ENCODE results near the gene KLK2. TPM values are rescaled to one million over a fixed set of nuclear protein-coding genes. Genes with fewer than 3 reads are reported as not detected.

The KLK2 gene
- total RNA-seq: not detected

GRCh38 chr19:50873056-50873455, at the start of gene KLK2:
Gene KLK2, plus strand, starts transcription at chr19:50873439. Its CDS starts 35 bp downstream, at chr19:50873474.
- Histone ChIP-seq H3K36me3 (no peaks in the 10 kb centered on the region), H3K27ac (no peak within 1 kb of the TSS), H3K27me3 (peaks cover 96% of the 10 kb centered on the region), H3K4me1 (no peaks in the 10 kb centered on the region), H3K9me3 (no peaks in the 10 kb centered on the region), H3K4me3 (no peak within 1 kb of the TSS)
- TF ChIP-seq POLR2AphosphoS5 (IDR thresholded peaks at IDR 0.05) (no peak), POLR2A (IDR thresholded peaks at IDR 0.05) (no peak), CTCF (IDR thresholded peaks at IDR 0.05) (no peak), EP300 (IDR thresholded peaks at IDR 0.05) (no peak)
- WGBS, 2 donors (ENCODE audit: low coverage in 1 of 2): 70% methylated on average over 1 of the region's 3 CpGs; no CpG with 5 or more reads in 1 of the 2 donors
- no peak for ATAC-seq

GRCh38 chr19:50826492-50827240, 46.6 kb upstream of the KLK2 start:
- H3K27ac ChIP-seq: no peak overlapping the region
- no peak for TF ChIP-seq CTCF (IDR thresholded peaks at IDR 0.05)
- TF ChIP-seq EP300 (IDR thresholded peaks at IDR 0.05): no peak
- no peak for TF ChIP-seq POLR2AphosphoS5 (IDR thresholded peaks at IDR 0.05)
- TF ChIP-seq POLR2A (IDR thresholded peaks at IDR 0.05): no peak
- no peak for ATAC-seq
- WGBS, 2 donors (ENCODE audit: low coverage in 1 of 2): 79 to 84% methylated on average over 9 to 24 of the region's 43 CpGs
- H3K9me3 ChIP-seq: no peaks in the 10 kb centered on the region
- H3K27me3 ChIP-seq: peaks cover 90% of the 10 kb centered on the region
- H3K4me1 ChIP-seq: no peaks in the 10 kb centered on the region
- no peak overlapping the region for H3K4me3 ChIP-seq
- no peaks in the 10 kb centered on the region for H3K36me3 ChIP-seq

GRCh38 chr19:50827476-50827875, 45.8 kb upstream of the KLK2 start:
- ATAC-seq: no peak
- H3K4me3 ChIP-seq: no peak overlapping the region
- WGBS, 2 donors (ENCODE audit: low coverage in 1 of 2): 60 to 75% methylated on average over 2 to 6 of the region's 14 CpGs
- no peaks in the 10 kb centered on the region for H3K4me1 ChIP-seq
- TF ChIP-seq POLR2A (IDR thresholded peaks at IDR 0.05) (no peak), POLR2AphosphoS5 (IDR thresholded peaks at IDR 0.05) (no peak), EP300 (IDR thresholded peaks at IDR 0.05) (no peak), CTCF (IDR thresholded peaks at IDR 0.05) (no peak)
- H3K27me3 ChIP-seq: peaks cover 89% of the 10 kb centered on the region
- no peaks in the 10 kb centered on the region for H3K9me3 ChIP-seq
- H3K36me3 ChIP-seq: no peaks in the 10 kb centered on the region
- no peak overlapping the region for H3K27ac ChIP-seq

- Histone ChIP-seq H3K9me3 (no peaks in the 10 kb centered on the region), H3K27ac (no peak overlapping the region), H3K27me3 (peaks cover 89% of the 10 kb centered on the region), H3K4me3 (no peak overlapping the region), H3K36me3 (no peaks in the 10 kb centered on the region), H3K4me1 (no peaks in the 10 kb centered on the region)
- ATAC-seq: no peak
- 63% methylated on average over 3 of the region's 5 CpGs; no CpG with 5 or more reads in 1 of the 2 donors for WGBS, 2 donors (ENCODE audit: low coverage in 1 of 2)
- TF ChIP-seq CTCF (IDR thresholded peaks at IDR 0.05) (no peak), POLR2A (IDR thresholded peaks at IDR 0.05) (no peak), EP300 (IDR thresholded peaks at IDR 0.05) (no peak), POLR2AphosphoS5 (IDR thresholded peaks at IDR 0.05) (no peak)
Observed at GRCh38 chr19:50829801-50830200, 43.4 kb upstream of the KLK2 start.

Measured in gastroesophageal sphincter (tissue), 4 donors.